NT2/D1 (cell line): ENCODE results near the gene CLCA2.

Experiments used
- DNase-seq: peaks from one replicate; pipeline ENCODE4 v3.0.0-alpha.2; 2011; ENCODE audit warnings: low read depth, low spot score
- H3K27me3 ChIP-seq: 2 replicates; pipeline ENCODE4 v1.6.0; 2011; ENCODE audit warnings: mild to moderate bottlenecking; ENCODE audit not compliant: insufficient read length, insufficient read depth
- H3K36me3 ChIP-seq: 2 replicates; pipeline ENCODE4 v1.6.1; 2011; ENCODE audit warnings: mild to moderate bottlenecking, low read length, mixed read lengths; ENCODE audit not compliant: insufficient read depth, insufficient read length
- H3K4me1 ChIP-seq: 2 replicates; pipeline ENCODE4 v1.5.1; 2011; ENCODE audit not compliant: insufficient read depth, insufficient read length
- H3K4me3 ChIP-seq: 2 replicates; pipeline ENCODE4 v1.5.1; 2011; ENCODE audit warnings: low read depth; ENCODE audit not compliant: insufficient read length
- H3K9ac ChIP-seq: 2 replicates; pipeline ENCODE4 v1.6.0; 2011; ENCODE audit warnings: low read depth; ENCODE audit not compliant: insufficient read length
- H3K9me3 ChIP-seq: 2 replicates; pipeline ENCODE4 v1.5.1; 2011; ENCODE audit warnings: mild to moderate bottlenecking, low read length; ENCODE audit not compliant: insufficient read depth
- SUZ12 ChIP-seq: IDR thresholded peaks from 2 replicates; pipeline ENCODE4 v1.6.1; 2011; ENCODE audit not compliant: insufficient read length, insufficient read depth; ENCODE audit errors: extremely low read depth
- YY1 ChIP-seq: IDR thresholded peaks from 2 replicates; pipeline ENCODE4 v1.6.1; 2011; ENCODE audit not compliant: insufficient read length, insufficient read depth
- ZNF274 ChIP-seq: IDR thresholded peaks from 2 replicates; pipeline ENCODE4 v1.6.1; 2011; ENCODE audit warnings: mild to moderate bottlenecking, low read depth, low read length

Gene CLCA2

DNA sequence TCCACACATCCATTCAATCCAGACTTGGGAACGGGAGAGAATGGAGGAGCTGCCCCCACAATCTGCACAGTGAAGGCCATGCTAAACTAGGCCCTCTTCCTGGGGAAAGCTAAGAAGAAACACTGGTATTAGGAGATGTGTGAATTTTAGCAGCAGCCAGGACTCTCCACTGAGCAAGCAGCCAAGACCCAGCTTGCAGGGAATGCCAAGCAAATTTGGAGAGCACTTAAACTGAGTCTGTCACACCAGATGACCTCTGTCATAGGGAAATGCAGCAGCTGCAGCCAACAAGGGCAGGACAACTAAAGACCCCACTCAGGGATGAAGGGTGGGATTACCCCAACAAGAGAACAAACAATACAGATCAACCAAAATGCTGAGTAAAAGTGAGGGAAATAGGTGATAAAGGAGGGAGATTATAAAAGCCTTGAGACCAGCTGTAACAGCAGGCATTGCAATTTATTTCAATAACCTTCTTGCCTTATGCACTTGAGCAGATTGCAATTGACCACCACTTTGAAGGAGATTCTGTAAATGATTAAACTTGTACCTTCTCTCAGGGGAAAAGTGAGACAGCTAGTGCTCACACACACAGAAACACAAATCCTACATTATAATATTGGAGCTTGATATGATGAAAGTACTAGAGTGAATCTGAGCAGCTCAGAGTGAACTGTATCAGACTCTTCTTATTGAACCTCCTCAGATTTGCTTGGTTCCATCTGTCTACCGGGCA lies 42.3 kb downstream of the CLCA2 start:
- H3K9ac ChIP-seq, result no peak overlapping the region
- H3K36me3 ChIP-seq, result no peaks in the 10 kb centered on the region
- no peaks in the 10 kb centered on the region for H3K4me1 ChIP-seq
- TF ChIP-seq ZNF274 (no peak), SUZ12 (no peak), YY1 (no peak)
- H3K27me3 ChIP-seq, result no peaks in the 10 kb centered on the region
- DNase-seq, result no peak
- H3K9me3 ChIP-seq, result no peaks in the 10 kb centered on the region
- no peak overlapping the region for H3K4me3 ChIP-seq

- Histone ChIP-seq H3K9ac (no peak overlapping the region), H3K4me3 (no peak overlapping the region), H3K4me1 (no peaks in the 10 kb centered on the region), H3K36me3 (no peaks in the 10 kb centered on the region), H3K27me3 (no peaks in the 10 kb centered on the region), H3K9me3 (no peaks in the 10 kb centered on the region)
- TF ChIP-seq SUZ12 (no peak), ZNF274 (no peak), YY1 (no peak)
- DNase-seq, result no peak
Measured at GRCh38 chr1:86466986-86467385, 43.0 kb downstream of the CLCA2 start.

DNA sequence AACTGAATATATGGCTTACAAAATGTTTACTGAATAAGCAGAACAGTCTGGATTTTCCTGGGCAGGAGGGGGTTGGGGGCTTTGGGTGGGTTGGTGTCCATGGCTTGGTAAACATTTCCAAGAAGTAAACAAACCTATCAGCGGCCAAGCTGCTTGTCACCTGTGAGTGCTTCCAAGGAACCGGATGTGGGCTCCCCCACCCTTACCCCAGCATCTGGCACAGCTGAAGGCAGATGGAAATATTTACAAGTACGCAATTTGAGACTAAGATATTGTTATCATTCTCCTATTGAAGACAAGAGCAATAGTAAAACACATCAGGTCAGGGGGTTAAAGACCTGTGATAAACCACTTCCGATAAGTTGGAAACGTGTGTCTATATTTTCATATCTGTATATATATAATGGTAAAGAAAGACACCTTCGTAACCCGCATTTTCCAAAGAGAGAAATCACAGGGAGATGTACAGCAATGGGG lies 44.6 kb downstream of the CLCA2 start, which contains the start of gene CLCA1:
Gene CLCA1, plus strand, starts transcription at position 427 of the 477 bp plus-strand sequence. Its CDS starts 45 bp downstream, at position 472.
- TF ChIP-seq YY1, result no peak
- TF ChIP-seq SUZ12, result no peak
- no peak for TF ChIP-seq ZNF274
- no peak for DNase-seq
- H3K4me3 ChIP-seq, result no peak within 1 kb of the TSS
- no peaks in the 10 kb centered on the region for H3K4me1 ChIP-seq
- no peaks in the 10 kb centered on the region for H3K36me3 ChIP-seq
- H3K27me3 ChIP-seq, result no peaks in the 10 kb centered on the region
- H3K9ac ChIP-seq, result no peak within 1 kb of the TSS
- H3K9me3 ChIP-seq, result no peaks in the 10 kb centered on the region

DNA sequence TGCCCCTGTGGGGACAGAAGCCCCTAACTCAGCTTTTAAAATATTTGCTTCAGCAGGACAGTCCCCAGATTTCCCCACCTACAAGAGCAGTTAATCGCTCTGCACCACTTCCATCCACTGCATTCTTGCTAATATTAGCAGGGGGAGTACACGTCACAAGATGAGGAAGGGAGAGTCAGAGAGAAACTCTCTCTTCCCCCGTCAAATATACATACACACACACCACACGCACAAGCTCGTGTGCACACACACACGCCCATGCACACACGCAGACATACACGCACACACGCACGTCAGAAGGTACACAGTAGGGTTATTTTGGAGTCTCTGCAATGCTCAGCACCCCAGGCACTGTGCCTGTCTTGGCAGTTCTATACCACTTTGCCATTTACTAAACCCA lies 46.9 kb downstream of the CLCA2 start:
- H3K36me3 ChIP-seq, result no peaks in the 10 kb centered on the region

DNA sequence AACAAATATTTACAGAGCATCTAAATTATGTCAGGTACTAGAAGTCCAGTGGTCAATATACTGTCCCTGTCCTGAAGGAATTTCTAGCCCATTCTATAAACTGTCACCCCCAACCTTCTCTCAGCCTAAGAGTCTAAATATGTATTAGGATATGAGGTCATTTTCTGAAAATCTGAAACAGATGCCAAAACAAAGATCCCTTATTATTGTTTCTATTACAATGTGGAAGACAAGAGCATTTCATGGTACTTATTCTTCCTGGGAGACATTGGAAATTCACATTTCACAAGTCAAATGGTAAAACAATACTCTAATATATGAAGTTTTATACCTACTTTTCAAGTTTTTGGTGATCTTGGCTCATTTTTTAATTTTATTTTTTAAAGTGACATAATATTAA lies 47.3 kb downstream of the CLCA2 start:
- Histone ChIP-seq H3K9ac (no peak overlapping the region), H3K9me3 (no peaks in the 10 kb centered on the region), H3K27me3 (no peaks in the 10 kb centered on the region), H3K36me3 (no peaks in the 10 kb centered on the region), H3K4me3 (no peak overlapping the region), H3K4me1 (no peaks in the 10 kb centered on the region)
- no peak for DNase-seq
- TF ChIP-seq SUZ12, result no peak
- no peak for TF ChIP-seq ZNF274
- TF ChIP-seq YY1, result no peak

More for the DNA sequence above, 46.9 kb downstream of the CLCA2 start:
- no peaks in the 10 kb centered on the region for H3K9me3 ChIP-seq
- H3K9ac ChIP-seq, result no peak overlapping the region
- H3K4me3 ChIP-seq, result no peak overlapping the region
- DNase-seq, result no peak
- no peak for TF ChIP-seq SUZ12
- no peak for TF ChIP-seq ZNF274
- TF ChIP-seq YY1, result no peak
- no peaks in the 10 kb centered on the region for H3K4me1 ChIP-seq
- no peaks in the 10 kb centered on the region for H3K27me3 ChIP-seq

DNA sequence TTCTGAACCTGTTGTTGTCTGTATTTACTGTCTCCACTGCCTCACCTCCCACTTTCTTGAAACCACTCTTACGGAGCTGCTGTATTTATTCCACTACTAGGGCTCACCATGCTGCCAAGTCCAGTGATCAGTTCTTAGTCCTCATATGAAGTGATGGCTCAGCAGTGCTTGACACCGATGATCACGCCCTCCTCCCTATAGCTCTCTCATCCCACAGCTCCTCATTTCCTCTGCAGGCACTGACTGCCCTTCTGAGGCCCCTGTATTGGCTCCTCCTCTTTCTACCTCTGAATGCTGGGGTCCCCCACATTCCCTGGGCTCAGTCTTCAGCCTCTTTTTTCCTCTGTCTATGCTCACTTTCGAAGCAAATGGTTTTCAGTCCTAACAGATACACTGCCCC lies 48.2 kb downstream of the CLCA2 start:
- no peak overlapping the region for H3K9ac ChIP-seq
- no peak for TF ChIP-seq YY1
- TF ChIP-seq ZNF274, result no peak
- no peak for TF ChIP-seq SUZ12
- no peak for DNase-seq
- H3K4me1 ChIP-seq, result no peaks in the 10 kb centered on the region
- H3K27me3 ChIP-seq, result no peaks in the 10 kb centered on the region
- no peaks in the 10 kb centered on the region for H3K9me3 ChIP-seq
- H3K4me3 ChIP-seq, result no peak overlapping the region
- no peaks in the 10 kb centered on the region for H3K36me3 ChIP-seq

- no peak overlapping the region for H3K9ac ChIP-seq
- H3K36me3 ChIP-seq, result no peaks in the 10 kb centered on the region
- H3K4me3 ChIP-seq, result no peak overlapping the region
- DNase-seq, result no peak
- no peaks in the 10 kb centered on the region for H3K27me3 ChIP-seq
- no peaks in the 10 kb centered on the region for H3K9me3 ChIP-seq
- no peaks in the 10 kb centered on the region for H3K4me1 ChIP-seq
- no peak for TF ChIP-seq ZNF274
- TF ChIP-seq SUZ12, result no peak
- no peak for TF ChIP-seq YY1
Measured at GRCh38 chr1:86472767-86473166, 48.8 kb downstream of the CLCA2 start.
